GM21576 (cell line): ENCODE measurements around the gene LRRC9.
A peak's percentile ranks its signal among the peaks of the same experiment; 100 is the strongest.
"Not testable (repeated sequence)": the region's sequence is repeated elsewhere in the genome, so short reads cannot be mapped to it uniquely, and the experiment has no call there.

Experiments
- ATAC-seq: cut with Tn5 transposase; IDR thresholded peaks from one replicate; pipeline ENCODE4 v1.9.1; 2021; ENCODE audit warnings: mild to moderate bottlenecking, moderate library complexity; ENCODE audit not compliant: unreplicated experiment

The LRRC9 gene

GRCh38 chr14:59952141-59952540 is 32.2 kb downstream of the LRRC9 start:
- ATAC-seq = not testable (repeated sequence)

GRCh38 chr14:59957890-59958289 is 37.9 kb downstream of the LRRC9 start:
- ATAC-seq = not testable (repeated sequence)

- ATAC-seq = no peak
Measured at GRCh38 chr14:59959668-59960067, 39.7 kb downstream of the LRRC9 start.

GRCh38 chr14:59961518-59962062 is 41.6 kb downstream of the LRRC9 start:
- ATAC-seq = peak; percentile 57

- peak; percentile 5 for ATAC-seq
Measured at GRCh38 chr14:59964251-59965007, 44.5 kb downstream of the LRRC9 start.

- no peak for ATAC-seq
Measured at GRCh38 chr14:59969319-59969718, 49.4 kb downstream of the LRRC9 start.

GRCh38 chr14:59981564-59981963 is 61.6 kb downstream of the LRRC9 start:
- ATAC-seq = no peak

- ATAC-seq = no peak
Measured at GRCh38 chr14:59983048-59983447, 63.1 kb downstream of the LRRC9 start.

- ATAC-seq = no peak
Measured at GRCh38 chr14:59986556-59987059, 66.7 kb downstream of the LRRC9 start.

GRCh38 chr14:59997449-59997848 is 77.5 kb downstream of the LRRC9 start:
- ATAC-seq = no peak

- ATAC-seq = no peak
Measured at GRCh38 chr14:59997966-59998365, 78.0 kb downstream of the LRRC9 start.

- ATAC-seq = no peak
Measured at GRCh38 chr14:59998564-59998963, 78.6 kb downstream of the LRRC9 start.

GRCh38 chr14:60002819-60003492 is 83.0 kb downstream of the LRRC9 start:
- no peak for ATAC-seq

- ATAC-seq = no peak
Measured at GRCh38 chr14:60003991-60004390, 84.0 kb downstream of the LRRC9 start.

- ATAC-seq = no peak
Measured at GRCh38 chr14:60008042-60008441, 88.1 kb downstream of the LRRC9 start.

- ATAC-seq = not testable (repeated sequence)
Measured at GRCh38 chr14:60010263-60010662, 90.3 kb downstream of the LRRC9 start.

GRCh38 chr14:60014402-60014801 is 94.5 kb downstream of the LRRC9 start:
- ATAC-seq = no peak

- ATAC-seq = no peak
Measured at GRCh38 chr14:60021619-60022018, 101.7 kb downstream of the LRRC9 start.

- ATAC-seq = no peak
Measured at GRCh38 chr14:60025571-60025970, 105.6 kb downstream of the LRRC9 start.

- no peak for ATAC-seq
Measured at GRCh38 chr14:60035177-60035576, 115.2 kb downstream of the LRRC9 start.

- ATAC-seq = not testable (repeated sequence)
Measured at GRCh38 chr14:60047976-60048375, 128.0 kb downstream of the LRRC9 start.

GRCh38 chr14:60051721-60052221 is 131.8 kb downstream of the LRRC9 start:
- no peak for ATAC-seq
